IMR-90 (cell line): Measurements from ENCODE around the gene BOLL. TPM values are rescaled to one million over a fixed set of nuclear protein-coding genes. Genes with fewer than 3 reads are reported as not detected.

ENCODE experiments used
- ATAC-seq: fragments of 200-7000 bp; cut with Tn5 transposase; 2 replicates; pipeline ENCODE4 v1.9.1; 2020; ENCODE audit warnings: low read depth, mild to moderate bottlenecking, moderate library complexity
- BruUV-seq: library from RNA; stranded (reverse); fragments of 400-500 nt; replicated peaks from 2 replicates; lab custom pipeline; 2021; lab: Mats Ljungman, UMichigan
- CTCF ChIA-PET: fragments of 300-600 bp; formaldehyde crosslinking; extraction: SDS; loops from one replicate; lab custom pipeline; 2021; ENCODE audit warnings: antibody characterized with exemption; lab: Yijun Ruan, JAX
- POLR2A ChIA-PET: fragments of 300-600 bp; sonication (Branson Sonifier 250); formaldehyde crosslinking; loops from one replicate; lab custom pipeline; 2022; ENCODE audit warnings: antibody characterized with exemption; ENCODE audit not compliant: unreplicated experiment; lab: Charles Lee
- DNase-seq: peaks from one replicate; pipeline ENCODE4 v3.0.0; 2013
- H2AFZ ChIP-seq: replicated peaks from 2 replicates; pipeline ENCODE3; 2013; ENCODE audit warnings: low read length, mild to moderate bottlenecking; ENCODE audit not compliant: poor library complexity
- H2AK5ac ChIP-seq: 2 replicates; pipeline ENCODE4 v1.6.1; 2013; ENCODE audit warnings: low read depth, low read length, inconsistent platforms
- H2AK9ac ChIP-seq: replicated peaks from 2 replicates; pipeline ENCODE3; 2013; ENCODE audit warnings: mild to moderate bottlenecking, low read depth, low read length, moderate library complexity; ENCODE audit not compliant: poor library complexity
- H2BK120ac ChIP-seq: 2 replicates; pipeline ENCODE4 v1.6.1; 2013; ENCODE audit warnings: low read depth, low read length, inconsistent platforms
- H2BK15ac ChIP-seq: 3 replicates; pipeline ENCODE4 v1.6.1; 2013; ENCODE audit warnings: low read depth, low read length, inconsistent platforms
- H2BK20ac ChIP-seq: 2 replicates; pipeline ENCODE4 v1.6.1; 2013; ENCODE audit warnings: low read depth, mild to moderate bottlenecking, inconsistent platforms, low read length, moderate library complexity
- H2BK5ac ChIP-seq: 2 replicates; pipeline ENCODE4 v1.6.1; 2013; ENCODE audit warnings: mild to moderate bottlenecking, low read depth, low read length, inconsistent platforms; ENCODE audit not compliant: poor library complexity, severe bottlenecking
- H3K14ac ChIP-seq: replicated peaks from 2 replicates; pipeline ENCODE4 v1.6.1; 2013; ENCODE audit warnings: low read depth, low read length, inconsistent platforms
- H3K18ac ChIP-seq: 2 replicates; pipeline ENCODE4 v1.6.1; 2013; ENCODE audit warnings: low read depth, low read length, control low read depth
- H3K23ac ChIP-seq: 2 replicates; pipeline ENCODE4 v1.6.1; 2013; ENCODE audit warnings: low read depth, low read length, inconsistent platforms
- H3K27ac ChIP-seq: 2 replicates; pipeline ENCODE4 v1.5.1; 2013; ENCODE audit warnings: mild to moderate bottlenecking, control low read depth, low read length; ENCODE audit not compliant: insufficient read depth
- H3K27me3 ChIP-seq: 2 replicates; pipeline ENCODE4 v1.6.1; 2013; ENCODE audit warnings: low read length; ENCODE audit not compliant: control insufficient read depth, insufficient read depth
- H3K36me3 ChIP-seq: 2 replicates; pipeline ENCODE4 v1.6.1; 2013; ENCODE audit warnings: low read length, mixed read lengths; ENCODE audit not compliant: control insufficient read depth, insufficient read depth
- H3K4ac ChIP-seq: 2 replicates; pipeline ENCODE4 v1.6.1; 2013; ENCODE audit warnings: low read depth, low read length, inconsistent platforms
- H3K4me1 ChIP-seq: 2 replicates; pipeline ENCODE4 v1.6.1; 2013; ENCODE audit warnings: low read length, mixed read lengths; ENCODE audit not compliant: control insufficient read depth, insufficient read depth
- H3K4me2 ChIP-seq: 2 replicates; pipeline ENCODE4 v1.6.1; 2013; ENCODE audit warnings: low read depth, mild to moderate bottlenecking, control low read depth, low read length, moderate library complexity
- H3K4me3 ChIP-seq: 2 replicates; pipeline ENCODE4 v1.5.1; 2013; ENCODE audit warnings: low read depth, mild to moderate bottlenecking, control low read depth, low read length, moderate library complexity; ENCODE audit not compliant: insufficient read depth
- H3K56ac ChIP-seq: 2 replicates; pipeline ENCODE4 v1.6.1; 2013; ENCODE audit warnings: low read length, inconsistent platforms; ENCODE audit not compliant: insufficient read depth; ENCODE audit errors: extremely low read depth
- H3K79me1 ChIP-seq, 2 experiments: 2 replicates each; pipeline ENCODE4 v1.6.1; 2013; ENCODE audit warnings: low read length in 2 of 2, inconsistent platforms in 1 of 2, low read depth in 1 of 2
- H3K9ac ChIP-seq: 2 replicates; pipeline ENCODE4 v1.6.1; 2013; ENCODE audit warnings: low read depth, low read length, control low read depth
- H3K9me1 ChIP-seq: 2 replicates; pipeline ENCODE4 v1.6.1; 2013; ENCODE audit warnings: low read length, inconsistent platforms; ENCODE audit not compliant: insufficient read depth
- H3K9me3 ChIP-seq: 2 replicates; pipeline ENCODE4 v1.6.1; 2013; ENCODE audit warnings: low read length; ENCODE audit not compliant: control insufficient read depth, insufficient read depth
- H4K20me1 ChIP-seq: 2 replicates; pipeline ENCODE4 v1.6.1; 2013; ENCODE audit warnings: low read length, inconsistent platforms; ENCODE audit not compliant: insufficient read depth
- H4K5ac ChIP-seq: 2 replicates; pipeline ENCODE4 v1.6.1; 2013; ENCODE audit warnings: mild to moderate bottlenecking, low read depth, low read length, control low read depth
- H4K8ac ChIP-seq, 2 experiments: 2 replicates each; pipeline ENCODE4 v1.6.1; 2013; ENCODE audit warnings: low read depth in 2 of 2, low read length in 2 of 2, control low read depth in 1 of 2, inconsistent platforms in 1 of 2
- H4K91ac ChIP-seq: 2 replicates; pipeline ENCODE4 v1.6.1; 2013; ENCODE audit warnings: low read depth, low read length, inconsistent platforms; ENCODE audit not compliant: insufficient read depth
- BHLHE40 ChIP-seq: fragments of 150-350 bp; IDR thresholded peaks from 2 replicates; pipeline ENCODE4 v1.6.1; 2016; ENCODE audit warnings: mild to moderate bottlenecking, low read depth, low read length
- MAFK ChIP-seq: IDR thresholded peaks from 2 replicates; pipeline ENCODE4 v1.6.1; 2012; ENCODE audit warnings: low read depth, low read length, improper control_type of control experiment
- WGBS, 2 experiments: methylation state at CpG; one replicate each; pipeline versions ENCODE4 v1.1.5 to v1.1.7; 2013; ENCODE audit warnings: missing lambda C conversion rate in 2 of 2; ENCODE audit not compliant: insufficient read length in 1 of 2; ENCODE audit errors: extremely low coverage in 2 of 2; 5-methylcytosine and 5-hydroxymethylcytosine counted together
- dilution Hi-C: fragments of 300-500 bp; cut with HindIII; formaldehyde crosslinking; loops from one replicate; pipeline ENCODE4 v1.14.3; 2018; ENCODE audit warnings: low sequenced_read_pairs; ENCODE audit not compliant: unreplicated experiment
- in situ Hi-C: fragments of 300-500 bp; cut with MboI; formaldehyde crosslinking; loops from 3 replicates; pipeline ENCODE4 v1.14.3; 2019; ENCODE audit warnings: low sequenced_read_pairs, inconsistent platforms, mixed read lengths
- intact Hi-C: fragments of 100-400 bp; cut with micrococcal nuclease; formaldehyde crosslinking; loops from 2 replicates; pipeline ENCODE4 v1.10.0; 2022
- polyA plus RNA-seq, 3 experiments: library from polyadenylated mRNA; depleted of rRNA; stranded (reverse); fragments of >200 nt; gene quantifications; 2 replicates each; pipeline ENCODE4 v1.2.3, GENCODE V29; 2012; ENCODE audit warnings: low replicate concordance in 1 of 3
- total RNA-seq: library from RNA; depleted of rRNA; stranded (reverse); fragments of >200 nt; gene quantifications from 2 replicates; pipeline ENCODE4 v1.2.3, GENCODE V29; 2012

Gene BOLL
- total and polyA plus RNA-seq, 2 of the 4 experiments (the other 2 are of a cell fraction), result not detected

DNA sequence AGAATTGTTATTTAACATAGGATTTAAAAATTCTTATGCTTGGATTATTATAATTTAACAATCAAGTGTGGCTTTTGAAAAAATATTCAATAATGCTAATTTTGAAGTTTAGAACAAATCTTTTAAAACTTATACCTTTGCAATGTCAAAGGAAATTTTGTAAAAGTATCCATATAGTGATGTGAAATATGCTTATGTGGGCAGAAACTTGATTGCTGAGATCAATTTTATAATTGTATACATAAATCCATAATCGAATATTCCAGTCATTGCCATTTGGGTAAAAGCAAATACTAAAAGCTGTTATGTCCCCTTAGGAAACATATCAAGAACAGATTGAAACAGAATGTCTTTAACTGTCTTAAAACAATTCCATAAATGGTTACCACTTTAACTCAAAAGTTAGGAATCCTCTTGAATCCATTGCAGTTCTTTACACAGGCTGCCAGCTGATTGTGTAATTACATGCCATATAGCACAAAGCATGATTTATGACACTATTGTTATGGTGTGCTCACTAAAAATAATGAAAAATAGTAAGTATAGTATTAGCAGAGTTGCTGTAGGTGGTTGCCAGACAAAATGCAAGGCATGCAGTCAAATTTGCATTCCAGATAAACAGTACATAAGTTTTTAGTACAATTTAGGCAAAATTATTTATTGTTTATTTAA, 43.5 kb upstream of the BOLL start:
- no peak overlapping the region for H3K4ac ChIP-seq
- no peaks in the 10 kb centered on the region for H3K27me3 ChIP-seq
- no peak overlapping the region for H2AK5ac ChIP-seq
- no peak overlapping the region for H3K23ac ChIP-seq
- no peak overlapping the region for H2BK20ac ChIP-seq
- H2AK9ac ChIP-seq, result no peak overlapping the region
- H3K4me2 ChIP-seq, result no peak overlapping the region
- peak; percentile 49; the same call in 1 of the 2 replicates for TF ChIP-seq MAFK
- TF ChIP-seq BHLHE40, result no peak
- no peak overlapping the region for H3K18ac ChIP-seq
- no CpG with 5 or more reads among the region's 1 CpG for WGBS, 2 experiments
- no peak overlapping the region for H3K14ac ChIP-seq
- intact Hi-C loops (no loop called here), in situ Hi-C loops (no loop called here), dilution Hi-C loops (no loop called here)
- no peak overlapping the region for H3K27ac ChIP-seq
- no peak overlapping the region for H2BK120ac ChIP-seq
- no peaks in the 10 kb centered on the region for H4K20me1 ChIP-seq
- BruUV-seq, result no TSS peak
- no peaks in the 10 kb centered on the region for H3K79me1 ChIP-seq
- H3K4me1 ChIP-seq, result no peaks in the 10 kb centered on the region
- ChIA-PET CTCF (no interaction called here), POLR2A (no interaction called here)
- no peak for ATAC-seq
- no peak overlapping the region for H3K4me3 ChIP-seq
- no peaks in the 10 kb centered on the region for H3K36me3 ChIP-seq
- H3K56ac ChIP-seq, result no peak overlapping the region
- H3K9ac ChIP-seq, result no peak overlapping the region
- no peaks in the 10 kb centered on the region for H3K9me1 ChIP-seq
- H4K8ac ChIP-seq, result no peak overlapping the region
- no peak overlapping the region for H4K5ac ChIP-seq
- no peak for DNase-seq
- no peak overlapping the region for H4K91ac ChIP-seq
- H3K9me3 ChIP-seq, result no peaks in the 10 kb centered on the region
- H2AFZ ChIP-seq, result no peak overlapping the region
- H2BK15ac ChIP-seq, result no peak overlapping the region
- no peak overlapping the region for H2BK5ac ChIP-seq
